Nucleus accumbens (tissue), 56 donors: Measurements from ENCODE around the gene SMG9.
"Not testable (repeated sequence)": the region's sequence is repeated elsewhere in the genome, so short reads cannot be mapped to it uniquely, and the experiment has no call there.

Experiments
- DNase-seq, 56 donors: peaks; one replicate each; lab custom pipeline; 2025; lab: John Stamatoyannopoulos, UW

SMG9 gene

GRCh38 chr19:43780706-43781525 is 26.2 kb upstream of the SMG9 start, which contains the start of gene KCNN4:
KCNN4 (minus strand) TSS chr19:43780973; CDS start chr19:43780861, 112 bp downstream.
- peak in 4 of 56 donors; percentile 11 to 21 (median 14) for DNase-seq

GRCh38 chr19:43779820-43780219 is 25.1 kb upstream of the SMG9 start:
- no peak for DNase-seq

- peak in 2 of 56 donors; percentile 9 to 17 for DNase-seq
Observed at GRCh38 chr19:43779147-43779819, 24.5 kb upstream of the SMG9 start.

- no peak for DNase-seq
Observed at GRCh38 chr19:43778651-43779050, 23.9 kb upstream of the SMG9 start.

- DNase-seq: peak in 3 of 56 donors; percentile 12 to 35 (median 19)
Observed at GRCh38 chr19:43777163-43777695, 22.5 kb upstream of the SMG9 start.

GRCh38 chr19:43776286-43776685 is 21.5 kb upstream of the SMG9 start:
- DNase-seq: no peak

GRCh38 chr19:43775299-43775890 is 20.6 kb upstream of the SMG9 start:
- DNase-seq: no peak

GRCh38 chr19:43774940-43775258 is 20.1 kb upstream of the SMG9 start:
- DNase-seq: not testable (repeated sequence)

GRCh38 chr19:43774103-43774939 is 19.6 kb upstream of the SMG9 start:
- DNase-seq: peak in 35 of 56 donors; percentile 4 to 68 (median 30)

GRCh38 chr19:43773725-43774102 is 19.0 kb upstream of the SMG9 start:
- DNase-seq: no peak

GRCh38 chr19:43769256-43769655 is 14.5 kb upstream of the SMG9 start:
- no peak for DNase-seq

GRCh38 chr19:43768273-43769050 is 13.7 kb upstream of the SMG9 start:
- DNase-seq: no peak

- DNase-seq: no peak
Observed at GRCh38 chr19:43767818-43768217, 13.1 kb upstream of the SMG9 start.

GRCh38 chr19:43767316-43767715 is 12.6 kb upstream of the SMG9 start:
- no peak for DNase-seq

GRCh38 chr19:43766755-43767043 is 11.9 kb upstream of the SMG9 start:
- no peak for DNase-seq

- peak in 3 of 56 donors; percentile 2 to 26 (median 14) for DNase-seq
Observed at GRCh38 chr19:43765109-43765876, 10.5 kb upstream of the SMG9 start.

GRCh38 chr19:43764684-43765083 is 9.9 kb upstream of the SMG9 start:
- not testable (repeated sequence) for DNase-seq

- DNase-seq: peak in 2 of 56 donors; percentile 7 to 13
Observed at GRCh38 chr19:43763473-43763939, 8.7 kb upstream of the SMG9 start.

GRCh38 chr19:43762814-43763213 is 8.1 kb upstream of the SMG9 start:
- no peak for DNase-seq
